Activated B cell treated with CpG ODN at 0.5 μM for 24 hours (primary cell): ENCODE results near the gene PTGIR. TPM values are rescaled to one million over a fixed set of nuclear protein-coding genes. Genes with fewer than 3 reads are reported as not detected.

Experiments
- ATAC-seq: fragments of 200-7000 bp; cut with Tn5 transposase; one replicate; pipeline ENCODE4 v1.10.0; 2021; ENCODE audit warnings: low read depth, mild to moderate bottlenecking, moderate library complexity
- CTCF ChIA-PET: fragments of 350-600 bp; sonication (Branson Sonifier 250); formaldehyde crosslinking; loops from one replicate; lab custom pipeline; 2021; ENCODE audit warnings: antibody characterized with exemption; lab: Charles Lee
- POLR2A ChIA-PET: fragments of 350-600 bp; sonication (Branson Sonifier 250); formaldehyde crosslinking; loops from one replicate; lab custom pipeline; 2021; ENCODE audit warnings: antibody characterized with exemption; lab: Charles Lee
- DNase-seq: peaks from one replicate; pipeline ENCODE4 v3.0.0; 2022
- H3K27ac Mint-ChIP-seq: one replicate; pipeline ENCODE4 v1.8.0; 2020; ENCODE audit warnings: mixed read lengths
- H3K27me3 Mint-ChIP-seq: one replicate; pipeline ENCODE4 v1.8.0; 2021; ENCODE audit warnings: mixed read lengths
- H3K36me3 Mint-ChIP-seq: one replicate; pipeline ENCODE4 v1.8.0; 2021; ENCODE audit warnings: low read depth, mixed read lengths
- H3K4me1 Mint-ChIP-seq: one replicate; pipeline ENCODE4 v1.8.0; 2021; ENCODE audit warnings: mixed read lengths
- H3K4me3 Mint-ChIP-seq: one replicate; pipeline ENCODE4 v1.8.0; 2020; ENCODE audit warnings: mild to moderate bottlenecking, mixed read lengths
- H3K9me3 Mint-ChIP-seq: one replicate; pipeline ENCODE4 v1.8.0; 2020; ENCODE audit warnings: mixed read lengths
- intact Hi-C: fragments of 100-400 bp; cut with micrococcal nuclease; formaldehyde crosslinking; loops from one replicate; pipeline ENCODE4 v1.15.1; 2024
- total RNA-seq: library from RNA; stranded (reverse); gene quantifications from 2 replicates; pipeline ENCODE4 v1.2.3, GENCODE V29; 2022
- TF ChIP-seq, protein P1 (sequence below): fragments of 200-600 bp; IDR thresholded peaks from one replicate; pipeline ENCODE4 v1.8.0; 2022; ENCODE audit warnings: antibody characterized with exemption, mild to moderate bottlenecking

PTGIR gene
- total RNA-seq, 1 donor from 2014 or later = 17.8 TPM

DNA sequence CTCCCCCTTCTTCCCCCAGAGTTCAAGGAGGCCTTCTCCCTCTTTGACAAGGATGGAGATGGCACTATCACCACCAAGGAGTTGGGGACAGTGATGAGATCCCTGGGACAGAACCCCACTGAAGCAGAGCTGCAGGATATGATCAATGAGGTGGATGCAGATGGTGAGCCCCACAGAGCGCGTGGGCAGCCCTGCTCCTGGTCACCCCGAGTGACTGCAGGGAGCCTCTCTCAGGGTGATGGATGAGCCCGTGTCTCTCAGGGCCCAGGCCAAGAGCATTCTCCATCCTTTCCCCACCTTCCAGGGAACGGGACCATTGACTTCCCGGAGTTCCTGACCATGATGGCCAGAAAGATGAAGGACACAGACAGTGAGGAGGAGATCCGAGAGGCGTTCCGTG, 16.7 kb downstream of the PTGIR start:
- H3K4me1 Mint-ChIP-seq = peaks cover 31% of the 10 kb centered on the region
- H3K27ac Mint-ChIP-seq = no peak overlapping the region
- peaks cover 53% of the 10 kb centered on the region for H3K36me3 Mint-ChIP-seq
- intact Hi-C loops = no loop called here
- TF ChIP-seq, protein P1, sequence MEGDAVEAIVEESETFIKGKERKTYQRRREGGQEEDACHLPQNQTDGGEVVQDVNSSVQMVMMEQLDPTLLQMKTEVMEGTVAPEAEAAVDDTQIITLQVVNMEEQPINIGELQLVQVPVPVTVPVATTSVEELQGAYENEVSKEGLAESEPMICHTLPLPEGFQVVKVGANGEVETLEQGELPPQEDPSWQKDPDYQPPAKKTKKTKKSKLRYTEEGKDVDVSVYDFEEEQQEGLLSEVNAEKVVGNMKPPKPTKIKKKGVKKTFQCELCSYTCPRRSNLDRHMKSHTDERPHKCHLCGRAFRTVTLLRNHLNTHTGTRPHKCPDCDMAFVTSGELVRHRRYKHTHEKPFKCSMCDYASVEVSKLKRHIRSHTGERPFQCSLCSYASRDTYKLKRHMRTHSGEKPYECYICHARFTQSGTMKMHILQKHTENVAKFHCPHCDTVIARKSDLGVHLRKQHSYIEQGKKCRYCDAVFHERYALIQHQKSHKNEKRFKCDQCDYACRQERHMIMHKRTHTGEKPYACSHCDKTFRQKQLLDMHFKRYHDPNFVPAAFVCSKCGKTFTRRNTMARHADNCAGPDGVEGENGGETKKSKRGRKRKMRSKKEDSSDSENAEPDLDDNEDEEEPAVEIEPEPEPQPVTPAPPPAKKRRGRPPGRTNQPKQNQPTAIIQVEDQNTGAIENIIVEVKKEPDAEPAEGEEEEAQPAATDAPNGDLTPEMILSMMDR = no peak
- H3K27me3 Mint-ChIP-seq = no peaks in the 10 kb centered on the region
- DNase-seq (no peak), ATAC-seq (no peak)
- no peak overlapping the region for H3K4me3 Mint-ChIP-seq
- H3K9me3 Mint-ChIP-seq = no peaks in the 10 kb centered on the region
- ChIA-PET POLR2A (interaction anchor here (3.1 kb wide), 1 partner anchor 54 kb away, joined by 14 read pairs; the partner anchor contains the start of gene DACT3), CTCF (interaction anchor here (0.9 kb wide), 1 partner anchor 54 kb away, joined by 3 read pairs; no protein-coding TSS in a partner anchor)

DNA sequence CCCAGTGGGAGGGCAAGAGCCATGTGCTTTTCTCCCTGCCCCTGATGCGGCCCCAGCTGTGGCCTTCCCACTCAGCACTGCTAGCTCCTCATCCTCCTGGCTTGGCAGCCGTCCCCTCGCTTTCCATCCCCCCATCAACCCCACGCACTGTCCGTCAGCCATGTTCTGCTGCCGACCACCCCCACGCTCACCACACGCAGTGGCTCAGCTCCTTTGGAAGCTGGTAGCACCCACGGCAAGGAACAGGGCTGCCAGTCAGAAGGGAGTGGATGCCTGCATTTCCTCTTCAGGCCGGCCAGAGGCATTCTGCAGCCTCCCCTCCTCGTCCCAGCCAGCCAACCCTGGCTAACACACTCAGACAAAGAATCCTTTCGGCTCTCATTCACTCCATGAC, 17.4 kb downstream of the PTGIR start:
- POLR2A ChIA-PET = interaction anchor here (0.6 to 3.1 kb wide), 2 partner anchors 52 to 54 kb away, joined by 3 to 14 read pairs; partner anchors contain the start of gene DACT3
- peaks cover 35% of the 10 kb centered on the region for H3K4me1 Mint-ChIP-seq

DNA sequence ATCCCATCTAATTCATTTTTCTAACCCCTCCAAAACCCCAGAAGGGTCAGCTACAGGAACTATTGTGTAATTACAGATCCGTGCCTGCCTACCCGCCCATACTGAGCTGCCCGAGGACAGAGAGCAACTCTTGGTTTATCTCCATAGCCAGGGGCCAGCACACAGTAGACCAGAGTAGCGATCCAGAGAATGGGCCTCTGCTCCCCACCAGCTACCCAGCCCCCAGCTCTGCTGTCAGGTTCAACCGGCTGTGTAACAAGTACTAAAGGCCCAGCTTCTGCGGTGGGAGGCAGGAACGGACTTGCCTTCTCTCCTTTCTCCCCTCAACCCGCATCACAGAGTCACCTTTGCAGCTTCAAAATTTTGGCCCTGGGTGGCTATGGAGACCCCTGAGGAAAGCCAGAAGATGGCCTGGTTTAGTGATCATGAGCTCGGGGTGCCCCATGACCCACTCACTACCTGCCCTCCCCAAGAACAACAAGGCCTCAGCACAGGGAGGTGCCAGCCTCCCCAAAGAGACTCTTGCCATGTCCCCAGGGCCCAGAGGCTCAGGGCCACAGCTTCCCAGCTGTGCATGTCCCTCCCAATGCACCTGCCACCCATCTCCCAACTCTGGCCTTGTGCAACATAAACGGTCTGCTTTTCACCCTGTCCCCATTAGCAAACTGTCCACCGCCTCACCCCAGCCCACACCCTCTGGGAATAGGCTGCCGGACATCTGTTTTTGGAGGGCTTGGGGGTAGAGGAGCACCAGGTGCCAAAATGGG, 18.0 kb downstream of the PTGIR start:
- TF ChIP-seq, protein P1 = no peak
- no peak overlapping the region for H3K4me3 Mint-ChIP-seq
- no peaks in the 10 kb centered on the region for H3K9me3 Mint-ChIP-seq
- H3K36me3 Mint-ChIP-seq = peaks cover 53% of the 10 kb centered on the region
- no peaks in the 10 kb centered on the region for H3K27me3 Mint-ChIP-seq
- intact Hi-C loops = no loop called here
- H3K4me1 Mint-ChIP-seq = peaks cover 35% of the 10 kb centered on the region
- H3K27ac Mint-ChIP-seq = no peak overlapping the region
- DNase-seq = no peak
- ChIA-PET POLR2A (interaction anchor here (3.1 kb wide), 1 partner anchor 55 kb away, joined by 14 read pairs; the partner anchor contains the start of gene DACT3), CTCF (interaction anchor here (0.8 to 1.2 kb wide), 3 partner anchors 55 to 122 kb away, joined by 3 to 4 read pairs (median 3); partner anchors contain the start of gene DACT3)
- ATAC-seq = no peak

More for the DNA sequence above, 17.4 kb downstream of the PTGIR start:
- Mint-ChIP-seq H3K27ac (no peak overlapping the region), H3K9me3 (no peaks in the 10 kb centered on the region), H3K27me3 (no peaks in the 10 kb centered on the region), H3K36me3 (peaks cover 53% of the 10 kb centered on the region), H3K4me3 (no peak overlapping the region)
- CTCF ChIA-PET = interaction anchor here (1.0 kb wide), 1 partner anchor 121 kb away, joined by 3 read pairs; no protein-coding TSS in a partner anchor
- TF ChIP-seq, protein P1 = no peak
- intact Hi-C loops = no loop called here
- no peak for DNase-seq
- ATAC-seq = no peak

DNA sequence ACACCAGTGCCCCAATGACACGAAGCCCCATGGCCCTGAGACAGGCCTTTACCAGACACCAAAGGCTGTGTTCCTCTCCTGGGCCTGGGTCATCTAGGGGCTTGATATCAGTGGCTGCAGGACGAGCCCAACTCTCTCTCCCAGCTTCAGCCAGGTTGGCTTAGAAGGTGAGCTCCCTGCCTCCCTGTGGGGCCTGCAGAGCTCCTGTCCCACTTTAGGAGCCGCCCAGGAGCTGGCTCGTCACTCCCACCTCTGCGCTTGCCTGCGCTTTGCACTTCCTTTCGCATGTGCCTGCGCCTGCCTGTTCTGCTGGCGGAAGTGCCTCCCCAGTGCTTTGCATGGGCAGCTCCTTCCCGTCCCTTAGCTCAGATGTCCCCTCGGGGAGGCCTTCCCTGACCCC, 18.9 kb downstream of the PTGIR start:
- DNase-seq (no peak), ATAC-seq (no peak)
- no peak overlapping the region for H3K27ac Mint-ChIP-seq
- no peaks in the 10 kb centered on the region for H3K27me3 Mint-ChIP-seq
- H3K9me3 Mint-ChIP-seq = no peaks in the 10 kb centered on the region
- peaks cover 51% of the 10 kb centered on the region for H3K36me3 Mint-ChIP-seq
- H3K4me3 Mint-ChIP-seq = no peak overlapping the region
- H3K4me1 Mint-ChIP-seq = peaks cover 30% of the 10 kb centered on the region
- ChIA-PET CTCF (interaction anchor here (0.8 to 1.5 kb wide), 3 partner anchors 8 to 68 kb away, joined by 3 to 4 read pairs (median 4); partner anchors contain the start of gene DACT3), POLR2A (interaction anchor here (3.1 kb wide), 1 partner anchor 56 kb away, joined by 14 read pairs; the partner anchor contains the start of gene DACT3)
- intact Hi-C loops = no loop called here
- TF ChIP-seq, protein P1 = no peak

DNA sequence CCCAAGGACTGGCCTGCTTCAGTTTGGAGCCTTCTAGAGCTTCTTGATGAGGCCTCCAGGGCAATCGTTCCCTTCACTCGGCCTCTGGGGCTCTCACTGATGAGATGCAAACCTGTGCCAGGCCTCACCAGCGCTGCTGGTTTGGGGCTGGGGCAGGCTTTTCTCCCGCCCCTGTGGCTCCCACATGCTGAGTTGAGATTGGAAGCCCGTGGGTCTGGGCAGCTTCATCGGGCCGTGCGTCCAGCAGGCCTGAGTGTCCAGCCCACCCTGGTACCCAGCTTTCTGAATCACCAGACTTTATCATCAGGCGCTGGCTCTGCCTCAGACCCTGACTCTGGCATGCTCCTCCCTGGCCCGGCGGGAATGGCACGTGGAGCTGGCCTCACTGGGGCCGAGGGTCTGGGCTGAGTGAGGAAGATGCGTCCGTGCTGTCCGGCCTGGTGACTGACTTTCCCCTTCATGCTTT, 19.5 kb downstream of the PTGIR start:
- ATAC-seq (no peak), DNase-seq (no peak)
- H3K9me3 Mint-ChIP-seq = no peaks in the 10 kb centered on the region
- intact Hi-C loops = no loop called here
- TF ChIP-seq, protein P1 = no peak
- no peak overlapping the region for H3K27ac Mint-ChIP-seq
- POLR2A ChIA-PET = interaction anchor here (3.1 kb wide), 1 partner anchor 56 kb away, joined by 14 read pairs; the partner anchor contains the start of gene DACT3
- no peaks in the 10 kb centered on the region for H3K27me3 Mint-ChIP-seq
- no peak overlapping the region for H3K4me3 Mint-ChIP-seq
- H3K36me3 Mint-ChIP-seq = peaks cover 52% of the 10 kb centered on the region
- CTCF ChIA-PET = interaction anchor here (1.2 to 1.5 kb wide), 2 partner anchors 9 to 11 kb away, joined by 3 to 4 read pairs; no protein-coding TSS in a partner anchor
- peaks cover 27% of the 10 kb centered on the region for H3K4me1 Mint-ChIP-seq
